ENCODE measurements around the gene UBQLNL. TPM values are rescaled to one million over a fixed set of nuclear protein-coding genes. Genes with fewer than 3 reads are reported as not detected.

UBQLNL gene
- total RNA-seq, 1 donor from 2014 or later: 0.19 TPM

DNA sequence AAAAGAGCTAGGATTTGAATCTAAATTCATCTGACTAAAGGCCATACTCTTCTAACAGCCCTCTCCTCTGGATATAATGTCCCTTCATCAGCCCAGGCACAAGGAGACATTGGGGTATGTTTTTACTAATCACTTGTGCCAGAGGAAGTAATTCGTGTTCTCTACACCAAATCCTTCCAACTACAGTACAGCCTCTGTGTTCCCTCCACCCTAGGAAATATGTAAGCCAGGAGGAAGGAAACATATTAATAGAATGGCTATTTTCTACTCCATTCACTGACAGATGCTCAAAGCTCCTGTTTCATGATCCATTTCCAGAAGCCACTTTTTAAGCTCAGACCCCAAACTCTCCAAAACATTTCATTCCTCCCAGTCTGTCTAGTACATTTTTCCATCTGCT is 12.0 kb upstream of the UBQLNL start:
- H3K4me1 ChIP-seq: no peaks in the 10 kb centered on the region
- no peak overlapping the region for H3K4me2 ChIP-seq
- TF ChIP-seq CTCF (IDR thresholded peaks at IDR 0.05): no peak
- no peak for TF ChIP-seq EZH2phosphoT487 (IDR thresholded peaks at IDR 0.05)
- TF ChIP-seq EZH2 (IDR thresholded peaks at IDR 0.05): no peak
- H3K36me3 Mint-ChIP-seq: no peaks in the 10 kb centered on the region
- H3K27me3 Mint-ChIP-seq (ENCODE audit: insufficient read depth, low read depth): no peaks in the 10 kb centered on the region
- DNase-seq (ENCODE audit: low spot score): no peak
- H3K36me3 ChIP-seq: no peaks in the 10 kb centered on the region
- no peaks in the 10 kb centered on the region for H3K9me3 ChIP-seq (ENCODE audit: low read depth)
- no peaks in the 10 kb centered on the region for H3K4me1 Mint-ChIP-seq
- H3K79me2 ChIP-seq (ENCODE audit: low read depth): no peaks in the 10 kb centered on the region
- H3K27me3 ChIP-seq: no peaks in the 10 kb centered on the region
- H4K20me1 ChIP-seq (ENCODE audit: low read depth): no peaks in the 10 kb centered on the region
- no peaks in the 10 kb centered on the region for H3F3A ChIP-seq (ENCODE audit: low read depth)
- H3K9me3 Mint-ChIP-seq: no peaks in the 10 kb centered on the region
- H3K4me3 Mint-ChIP-seq: no peak overlapping the region
- H3K4me3 ChIP-seq: no peak overlapping the region
- no peak overlapping the region for H3K27ac ChIP-seq
- H2AFZ ChIP-seq (replicated peaks): no peak overlapping the region
- H3K27ac Mint-ChIP-seq: no peak overlapping the region
- H3K9ac ChIP-seq: no peak overlapping the region

GRCh38 chr11:5527716-5528115 is 11.2 kb upstream of the UBQLNL start:
- H3K4me2 ChIP-seq: no peak overlapping the region
- DNase-seq (ENCODE audit: low spot score): no peak
- H3K9ac ChIP-seq: no peak overlapping the region
- no peaks in the 10 kb centered on the region for H3K27me3 ChIP-seq
- H4K20me1 ChIP-seq (ENCODE audit: low read depth): no peaks in the 10 kb centered on the region
- no peaks in the 10 kb centered on the region for H3K36me3 ChIP-seq
- TF ChIP-seq EZH2 (IDR thresholded peaks at IDR 0.05) (no peak), EZH2phosphoT487 (IDR thresholded peaks at IDR 0.05) (no peak), CTCF (IDR thresholded peaks at IDR 0.05) (no peak)
- Mint-ChIP-seq H3K36me3 (no peaks in the 10 kb centered on the region), H3K27ac (no peak overlapping the region), H3K9me3 (no peaks in the 10 kb centered on the region), H3K27me3 (ENCODE audit: insufficient read depth, low read depth) (no peaks in the 10 kb centered on the region), H3K4me3 (no peak overlapping the region), H3K4me1 (no peaks in the 10 kb centered on the region)
- H3K4me3 ChIP-seq: no peak overlapping the region
- no peaks in the 10 kb centered on the region for H3F3A ChIP-seq (ENCODE audit: low read depth)
- H3K79me2 ChIP-seq (ENCODE audit: low read depth): no peaks in the 10 kb centered on the region
- H2AFZ ChIP-seq (replicated peaks): no peak overlapping the region
- no peaks in the 10 kb centered on the region for H3K4me1 ChIP-seq
- H3K9me3 ChIP-seq (ENCODE audit: low read depth): no peaks in the 10 kb centered on the region
- no peak overlapping the region for H3K27ac ChIP-seq

DNA sequence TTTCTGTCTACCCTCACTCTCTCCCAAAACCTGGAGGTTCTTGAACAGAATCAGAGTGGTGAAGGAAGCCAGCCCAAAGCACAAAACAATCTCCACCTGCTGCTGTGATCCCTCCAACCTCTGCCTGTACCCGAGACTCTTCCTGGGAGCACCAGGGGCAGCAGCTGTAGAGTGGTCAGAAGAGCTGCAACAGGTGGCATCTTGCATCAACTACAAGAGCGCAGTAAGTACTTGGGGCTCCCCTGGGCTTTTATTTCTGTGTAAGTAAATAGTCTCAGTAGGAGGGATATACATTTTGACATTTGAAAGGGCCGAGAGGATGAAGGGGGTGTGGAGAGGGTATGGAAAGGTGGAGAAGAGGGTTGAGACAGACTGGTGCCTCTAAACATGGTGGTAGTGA is 8.3 kb upstream of the UBQLNL start:
- no peaks in the 10 kb centered on the region for H3K9me3 ChIP-seq (ENCODE audit: low read depth)
- no peaks in the 10 kb centered on the region for H3K27me3 ChIP-seq
- no peaks in the 10 kb centered on the region for H3K36me3 ChIP-seq
- no peak overlapping the region for H3K4me2 ChIP-seq
- H3K4me3 ChIP-seq: no peak overlapping the region
- H3K9ac ChIP-seq: no peak overlapping the region
- H4K20me1 ChIP-seq (ENCODE audit: low read depth): no peaks in the 10 kb centered on the region
- no peak overlapping the region for H3K27ac ChIP-seq
- TF ChIP-seq CTCF (IDR thresholded peaks at IDR 0.05) (no peak), EZH2 (IDR thresholded peaks at IDR 0.05) (no peak), EZH2phosphoT487 (IDR thresholded peaks at IDR 0.05) (no peak)
- no peak overlapping the region for H2AFZ ChIP-seq (replicated peaks)
- Mint-ChIP-seq H3K9me3 (no peaks in the 10 kb centered on the region), H3K36me3 (no peaks in the 10 kb centered on the region), H3K27ac (no peak overlapping the region), H3K4me1 (no peaks in the 10 kb centered on the region), H3K4me3 (no peak overlapping the region), H3K27me3 (ENCODE audit: insufficient read depth, low read depth) (peaks cover 2% of the 10 kb centered on the region)
- H3F3A ChIP-seq (ENCODE audit: low read depth): no peaks in the 10 kb centered on the region
- DNase-seq (ENCODE audit: low spot score): no peak
- H3K4me1 ChIP-seq: no peaks in the 10 kb centered on the region
- no peaks in the 10 kb centered on the region for H3K79me2 ChIP-seq (ENCODE audit: low read depth)

GRCh38 chr11:5522308-5522707 is 5.8 kb upstream of the UBQLNL start:
- no peaks in the 10 kb centered on the region for H3K4me1 Mint-ChIP-seq
- no peak overlapping the region for H3K4me3 Mint-ChIP-seq
- H3K4me3 ChIP-seq: no peak overlapping the region
- H3K27me3 Mint-ChIP-seq (ENCODE audit: insufficient read depth, low read depth): peaks cover 2% of the 10 kb centered on the region
- no peak overlapping the region for H3K27ac ChIP-seq
- H3K79me2 ChIP-seq (ENCODE audit: low read depth): no peaks in the 10 kb centered on the region
- no peak overlapping the region for H2AFZ ChIP-seq (replicated peaks)
- no peaks in the 10 kb centered on the region for H3K27me3 ChIP-seq
- H4K20me1 ChIP-seq (ENCODE audit: low read depth): no peaks in the 10 kb centered on the region
- H3F3A ChIP-seq (ENCODE audit: low read depth): no peaks in the 10 kb centered on the region
- no peaks in the 10 kb centered on the region for H3K9me3 Mint-ChIP-seq
- no peaks in the 10 kb centered on the region for H3K9me3 ChIP-seq (ENCODE audit: low read depth)
- no peaks in the 10 kb centered on the region for H3K36me3 ChIP-seq
- TF ChIP-seq EZH2phosphoT487 (IDR thresholded peaks at IDR 0.05): no peak
- TF ChIP-seq EZH2 (IDR thresholded peaks at IDR 0.05): no peak
- TF ChIP-seq CTCF (IDR thresholded peaks at IDR 0.05): no peak
- DNase-seq (ENCODE audit: low spot score): no peak
- no peak overlapping the region for H3K4me2 ChIP-seq
- H3K27ac Mint-ChIP-seq: no peak overlapping the region
- H3K9ac ChIP-seq: no peak overlapping the region
- no peaks in the 10 kb centered on the region for H3K4me1 ChIP-seq
- no peaks in the 10 kb centered on the region for H3K36me3 Mint-ChIP-seq

Data from neural progenitor cell (in vitro differentiated cells).